ENCODE results near the gene RABGAP1L.

Gene RABGAP1L

DNA sequence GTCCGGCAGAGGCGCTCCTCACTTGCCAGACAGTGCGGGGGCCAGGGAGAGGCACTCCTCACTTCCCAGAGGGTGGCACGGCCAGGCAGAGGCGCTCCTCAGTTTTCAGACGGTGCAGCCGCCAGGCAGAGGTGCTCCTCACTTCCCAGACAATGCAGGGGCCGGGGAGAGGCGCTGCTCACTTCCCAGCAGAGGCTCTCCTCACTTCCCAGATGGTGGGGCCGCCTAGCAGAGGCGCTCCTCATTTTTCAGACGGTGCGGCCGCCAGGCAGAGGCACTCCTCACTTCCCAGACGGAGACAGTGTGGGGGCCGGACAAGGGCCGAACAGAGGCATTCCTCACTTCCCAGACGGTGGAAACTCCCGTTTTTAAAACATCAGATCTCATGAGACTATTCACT lies 602.0 kb downstream of the RABGAP1L start:
- H3K27me3 ChIP-seq (ENCODE audit: control insufficient read depth, insufficient read depth, low read length), result no peaks in the 10 kb centered on the region
- H3K9ac ChIP-seq (ENCODE audit: low read length), result no peak overlapping the region
- H3K27ac ChIP-seq (ENCODE audit: low read length), result no peak overlapping the region
- H3K36me3 ChIP-seq (ENCODE audit: control insufficient read depth, low read depth, low read length), result no peaks in the 10 kb centered on the region
- H3K4me3 ChIP-seq (ENCODE audit: low read length), result no peak overlapping the region
- H3K9me3 ChIP-seq (ENCODE audit: control insufficient read depth, low read depth, low read length), result no peaks in the 10 kb centered on the region
- H3K4me1 ChIP-seq (ENCODE audit: control insufficient read depth, low read depth, low read length), result no peaks in the 10 kb centered on the region

DNA sequence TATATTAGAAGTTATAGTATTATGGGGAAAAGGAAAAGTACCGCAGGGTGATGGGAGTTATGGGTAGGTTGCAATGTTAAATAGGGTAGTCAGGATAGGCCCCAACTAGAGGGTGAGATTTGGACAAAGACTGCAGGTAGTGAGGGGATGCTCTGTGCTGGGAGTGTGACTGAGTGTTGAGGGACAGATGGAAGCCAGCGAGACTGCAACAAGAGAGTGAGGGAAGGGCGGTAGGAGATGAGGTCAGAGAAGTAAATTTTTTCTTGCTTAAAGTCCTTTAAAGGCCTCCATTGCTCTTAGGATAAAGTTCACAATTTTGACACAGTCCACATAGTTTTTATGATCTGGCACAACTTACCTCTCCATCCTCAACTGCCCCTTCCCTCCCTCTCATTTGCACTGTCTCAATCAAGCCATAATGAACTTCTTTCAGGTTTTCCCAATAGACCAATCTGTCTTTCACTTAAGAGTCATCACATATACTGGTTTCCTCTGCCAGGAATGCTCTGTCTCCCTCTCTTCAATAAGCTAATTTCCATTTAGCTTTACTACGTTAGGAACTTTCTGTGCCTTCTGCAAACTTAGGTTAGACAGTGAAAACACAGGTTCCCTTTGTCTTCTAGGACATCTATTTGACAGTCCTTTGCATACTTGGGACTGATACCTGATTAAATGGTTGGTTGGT lies 602.7 kb downstream of the RABGAP1L start:
- H3K36me3 ChIP-seq (ENCODE audit: control insufficient read depth, low read depth, low read length), result no peaks in the 10 kb centered on the region
- no peaks in the 10 kb centered on the region for H3K27me3 ChIP-seq (ENCODE audit: control insufficient read depth, insufficient read depth, low read length)
- no peaks in the 10 kb centered on the region for H3K9me3 ChIP-seq (ENCODE audit: control insufficient read depth, low read depth, low read length)
- H3K4me3 ChIP-seq (ENCODE audit: low read length), result no peak overlapping the region
- H3K27ac ChIP-seq (ENCODE audit: low read length), result no peak overlapping the region
- no peak overlapping the region for H3K9ac ChIP-seq (ENCODE audit: low read length)
- H3K4me1 ChIP-seq (ENCODE audit: control insufficient read depth, low read depth, low read length), result no peaks in the 10 kb centered on the region

GRCh38 chr1:174764191-174764590 lies 604.9 kb downstream of the RABGAP1L start:
- Histone ChIP-seq H3K9ac (ENCODE audit: low read length) (no peak overlapping the region), H3K4me1 (ENCODE audit: control insufficient read depth, low read depth, low read length) (no peaks in the 10 kb centered on the region), H3K9me3 (ENCODE audit: control insufficient read depth, low read depth, low read length) (no peaks in the 10 kb centered on the region), H3K27ac (ENCODE audit: low read length) (no peak overlapping the region), H3K27me3 (ENCODE audit: control insufficient read depth, insufficient read depth, low read length) (no peaks in the 10 kb centered on the region), H3K4me3 (ENCODE audit: low read length) (no peak overlapping the region), H3K36me3 (ENCODE audit: control insufficient read depth, low read depth, low read length) (no peaks in the 10 kb centered on the region)

DNA sequence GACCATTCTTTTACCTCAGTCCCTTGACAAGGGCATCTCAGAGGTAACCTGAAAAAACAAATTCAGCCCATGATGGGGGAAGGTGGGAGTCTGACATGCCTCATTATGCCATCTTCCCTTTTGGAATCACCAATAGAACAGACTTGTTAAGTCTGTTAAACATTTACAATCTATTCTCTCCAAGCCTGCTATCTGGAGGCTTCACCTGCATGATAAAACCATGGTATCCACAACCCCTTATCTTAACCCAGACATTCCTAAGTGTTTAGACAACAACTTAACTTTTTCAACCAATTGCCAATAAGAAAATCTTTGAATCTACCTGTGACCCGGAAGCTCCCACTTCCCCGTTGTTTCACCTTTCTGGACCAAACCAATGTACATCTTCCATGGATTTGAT lies 607.4 kb downstream of the RABGAP1L start:
- Histone ChIP-seq H3K9ac (ENCODE audit: low read length) (no peak overlapping the region), H3K36me3 (ENCODE audit: control insufficient read depth, low read depth, low read length) (no peaks in the 10 kb centered on the region), H3K27ac (ENCODE audit: low read length) (no peak overlapping the region), H3K4me3 (ENCODE audit: low read length) (no peak overlapping the region), H3K4me1 (ENCODE audit: control insufficient read depth, low read depth, low read length) (no peaks in the 10 kb centered on the region), H3K27me3 (ENCODE audit: control insufficient read depth, insufficient read depth, low read length) (no peaks in the 10 kb centered on the region), H3K9me3 (ENCODE audit: control insufficient read depth, low read depth, low read length) (no peaks in the 10 kb centered on the region)

GRCh38 chr1:174768516-174768915 lies 609.2 kb downstream of the RABGAP1L start:
- Histone ChIP-seq H3K9me3 (ENCODE audit: control insufficient read depth, low read depth, low read length) (no peaks in the 10 kb centered on the region), H3K27me3 (ENCODE audit: control insufficient read depth, insufficient read depth, low read length) (no peaks in the 10 kb centered on the region), H3K4me3 (ENCODE audit: low read length) (no peak overlapping the region), H3K4me1 (ENCODE audit: control insufficient read depth, low read depth, low read length) (no peaks in the 10 kb centered on the region), H3K9ac (ENCODE audit: low read length) (no peak overlapping the region), H3K36me3 (ENCODE audit: control insufficient read depth, low read depth, low read length) (no peaks in the 10 kb centered on the region), H3K27ac (ENCODE audit: low read length) (no peak overlapping the region)

- Histone ChIP-seq H3K4me1 (ENCODE audit: control insufficient read depth, low read depth, low read length) (no peaks in the 10 kb centered on the region), H3K27me3 (ENCODE audit: control insufficient read depth, insufficient read depth, low read length) (no peaks in the 10 kb centered on the region), H3K4me3 (ENCODE audit: low read length) (no peak overlapping the region), H3K36me3 (ENCODE audit: control insufficient read depth, low read depth, low read length) (no peaks in the 10 kb centered on the region), H3K27ac (ENCODE audit: low read length) (no peak overlapping the region), H3K9ac (ENCODE audit: low read length) (no peak overlapping the region), H3K9me3 (ENCODE audit: control insufficient read depth, low read depth, low read length) (no peaks in the 10 kb centered on the region)
Measured at GRCh38 chr1:174768949-174769348, 609.6 kb downstream of the RABGAP1L start.

DNA sequence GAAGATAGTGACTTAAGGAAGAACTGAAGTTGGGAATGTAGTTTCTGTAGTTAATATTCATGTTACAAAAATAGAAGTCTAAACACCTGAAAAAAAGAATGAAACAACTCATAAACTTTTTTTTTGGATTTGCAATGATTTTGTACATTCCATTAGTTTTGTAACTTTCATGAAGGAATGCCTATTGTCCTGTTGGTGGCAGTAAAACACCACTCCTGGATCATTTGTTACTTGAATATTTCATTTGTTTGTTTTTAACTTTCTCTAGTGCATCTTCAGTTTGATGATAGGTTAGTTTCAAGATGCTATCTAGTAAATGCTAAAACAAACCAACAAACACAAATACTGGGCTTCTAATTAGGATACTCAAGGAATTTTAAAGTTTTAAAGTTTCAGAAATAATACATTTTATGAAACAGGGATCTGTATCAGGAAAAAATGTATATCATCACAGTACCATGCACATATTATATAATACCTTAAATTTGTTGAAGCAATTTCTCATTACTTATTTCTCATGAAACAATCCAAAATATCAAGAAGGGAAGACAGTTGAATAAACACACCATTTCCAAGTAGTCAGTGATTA lies 610.7 kb downstream of the RABGAP1L start:
- H3K27me3 ChIP-seq (ENCODE audit: control insufficient read depth, insufficient read depth, low read length), result no peaks in the 10 kb centered on the region
- no peaks in the 10 kb centered on the region for H3K9me3 ChIP-seq (ENCODE audit: control insufficient read depth, low read depth, low read length)
- no peak overlapping the region for H3K4me3 ChIP-seq (ENCODE audit: low read length)
- H3K9ac ChIP-seq (ENCODE audit: low read length), result no peak overlapping the region
- no peaks in the 10 kb centered on the region for H3K36me3 ChIP-seq (ENCODE audit: control insufficient read depth, low read depth, low read length)
- no peaks in the 10 kb centered on the region for H3K4me1 ChIP-seq (ENCODE audit: control insufficient read depth, low read depth, low read length)
- H3K27ac ChIP-seq (ENCODE audit: low read length), result no peak overlapping the region

- Histone ChIP-seq H3K27me3 (ENCODE audit: control insufficient read depth, insufficient read depth, low read length) (no peaks in the 10 kb centered on the region), H3K9ac (ENCODE audit: low read length) (no peak overlapping the region), H3K36me3 (ENCODE audit: control insufficient read depth, low read depth, low read length) (no peaks in the 10 kb centered on the region), H3K27ac (ENCODE audit: low read length) (no peak overlapping the region), H3K4me3 (ENCODE audit: low read length) (no peak overlapping the region), H3K9me3 (ENCODE audit: control insufficient read depth, low read depth, low read length) (no peaks in the 10 kb centered on the region), H3K4me1 (ENCODE audit: control insufficient read depth, low read depth, low read length) (no peaks in the 10 kb centered on the region)
Measured at GRCh38 chr1:174775621-174776020, 616.3 kb downstream of the RABGAP1L start.

- Histone ChIP-seq H3K9me3 (ENCODE audit: control insufficient read depth, low read depth, low read length) (no peaks in the 10 kb centered on the region), H3K4me3 (ENCODE audit: low read length) (no peak overlapping the region), H3K9ac (ENCODE audit: low read length) (no peak overlapping the region), H3K4me1 (ENCODE audit: control insufficient read depth, low read depth, low read length) (no peaks in the 10 kb centered on the region), H3K27ac (ENCODE audit: low read length) (no peak overlapping the region), H3K27me3 (ENCODE audit: control insufficient read depth, insufficient read depth, low read length) (no peaks in the 10 kb centered on the region), H3K36me3 (ENCODE audit: control insufficient read depth, low read depth, low read length) (no peaks in the 10 kb centered on the region)
Measured at GRCh38 chr1:174777262-174777661, 617.9 kb downstream of the RABGAP1L start.

DNA sequence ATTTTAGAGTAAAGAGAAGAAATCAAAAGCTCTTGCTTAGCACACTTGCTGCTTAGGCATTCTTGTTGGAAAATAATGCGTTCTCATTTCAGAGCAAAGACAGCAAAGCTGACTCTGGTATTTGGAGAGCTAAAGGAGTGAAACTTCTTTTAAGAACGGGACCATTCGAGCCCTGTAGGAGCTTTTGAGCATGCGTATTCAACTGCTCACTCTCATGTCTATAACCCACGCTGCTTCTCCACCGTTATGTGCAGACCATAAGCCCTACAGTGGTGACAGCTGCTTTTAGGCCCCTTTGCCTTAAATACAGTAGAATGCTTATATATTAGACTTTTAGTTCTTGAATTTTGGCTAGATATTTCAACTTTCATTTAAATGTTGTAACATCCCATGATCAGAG lies 626.2 kb downstream of the RABGAP1L start:
- Histone ChIP-seq H3K4me1 (ENCODE audit: control insufficient read depth, low read depth, low read length) (no peaks in the 10 kb centered on the region), H3K27me3 (ENCODE audit: control insufficient read depth, insufficient read depth, low read length) (no peaks in the 10 kb centered on the region), H3K36me3 (ENCODE audit: control insufficient read depth, low read depth, low read length) (no peaks in the 10 kb centered on the region), H3K4me3 (ENCODE audit: low read length) (no peak overlapping the region), H3K9ac (ENCODE audit: low read length) (no peak overlapping the region), H3K27ac (ENCODE audit: low read length) (no peak overlapping the region), H3K9me3 (ENCODE audit: control insufficient read depth, low read depth, low read length) (no peaks in the 10 kb centered on the region)

DNA sequence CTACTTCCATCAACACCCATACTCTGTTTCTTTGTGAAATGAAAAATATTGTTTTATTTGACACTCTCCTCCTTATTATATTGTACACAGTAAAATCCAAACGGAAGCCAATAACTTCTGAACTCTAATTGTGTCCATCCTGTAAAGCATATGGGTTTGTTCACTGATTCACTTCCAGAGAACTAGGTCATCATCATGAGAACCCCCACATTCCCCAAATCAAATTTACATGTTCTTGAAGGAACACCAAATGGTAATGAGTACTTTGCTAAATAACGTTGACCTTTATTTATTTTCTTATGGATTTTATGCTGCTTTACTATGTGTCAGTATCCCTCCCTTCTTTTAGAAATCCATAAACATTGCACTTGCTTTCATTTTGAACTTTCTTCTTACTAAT lies 627.0 kb downstream of the RABGAP1L start:
- Histone ChIP-seq H3K9me3 (ENCODE audit: control insufficient read depth, low read depth, low read length) (no peaks in the 10 kb centered on the region), H3K27me3 (ENCODE audit: control insufficient read depth, insufficient read depth, low read length) (no peaks in the 10 kb centered on the region), H3K36me3 (ENCODE audit: control insufficient read depth, low read depth, low read length) (no peaks in the 10 kb centered on the region), H3K4me1 (ENCODE audit: control insufficient read depth, low read depth, low read length) (no peaks in the 10 kb centered on the region), H3K9ac (ENCODE audit: low read length) (no peak overlapping the region), H3K27ac (ENCODE audit: low read length) (no peak overlapping the region), H3K4me3 (ENCODE audit: low read length) (no peak overlapping the region)

DNA sequence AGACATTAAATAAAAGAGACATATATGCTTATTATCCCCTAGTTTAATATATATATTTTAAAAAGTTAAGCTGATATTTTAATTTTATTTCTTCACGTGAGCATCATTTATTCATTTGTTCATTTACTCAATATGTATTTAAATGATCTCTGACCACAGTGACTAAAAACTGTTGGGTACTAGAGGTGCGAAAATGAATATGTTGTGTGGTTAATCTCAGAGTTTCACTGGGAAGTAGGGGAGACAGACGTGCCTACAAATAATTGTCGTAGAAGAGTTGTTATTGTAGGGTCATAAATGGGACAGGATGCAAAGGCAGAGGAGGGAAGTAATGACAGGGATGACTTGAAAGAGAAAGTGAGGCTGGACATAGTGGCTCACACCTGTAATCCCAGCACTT lies 627.4 kb downstream of the RABGAP1L start:
- H3K9me3 ChIP-seq (ENCODE audit: control insufficient read depth, low read depth, low read length), result no peaks in the 10 kb centered on the region
- no peaks in the 10 kb centered on the region for H3K27me3 ChIP-seq (ENCODE audit: control insufficient read depth, insufficient read depth, low read length)
- no peak overlapping the region for H3K4me3 ChIP-seq (ENCODE audit: low read length)
- H3K4me1 ChIP-seq (ENCODE audit: control insufficient read depth, low read depth, low read length), result peaks cover 3% of the 10 kb centered on the region
- H3K36me3 ChIP-seq (ENCODE audit: control insufficient read depth, low read depth, low read length), result no peaks in the 10 kb centered on the region
- no peak overlapping the region for H3K9ac ChIP-seq (ENCODE audit: low read length)
- no peak overlapping the region for H3K27ac ChIP-seq (ENCODE audit: low read length)

Measured in iPS-18a (cell line).